Measurements from ENCODE around the gene TOB1.

DNA sequence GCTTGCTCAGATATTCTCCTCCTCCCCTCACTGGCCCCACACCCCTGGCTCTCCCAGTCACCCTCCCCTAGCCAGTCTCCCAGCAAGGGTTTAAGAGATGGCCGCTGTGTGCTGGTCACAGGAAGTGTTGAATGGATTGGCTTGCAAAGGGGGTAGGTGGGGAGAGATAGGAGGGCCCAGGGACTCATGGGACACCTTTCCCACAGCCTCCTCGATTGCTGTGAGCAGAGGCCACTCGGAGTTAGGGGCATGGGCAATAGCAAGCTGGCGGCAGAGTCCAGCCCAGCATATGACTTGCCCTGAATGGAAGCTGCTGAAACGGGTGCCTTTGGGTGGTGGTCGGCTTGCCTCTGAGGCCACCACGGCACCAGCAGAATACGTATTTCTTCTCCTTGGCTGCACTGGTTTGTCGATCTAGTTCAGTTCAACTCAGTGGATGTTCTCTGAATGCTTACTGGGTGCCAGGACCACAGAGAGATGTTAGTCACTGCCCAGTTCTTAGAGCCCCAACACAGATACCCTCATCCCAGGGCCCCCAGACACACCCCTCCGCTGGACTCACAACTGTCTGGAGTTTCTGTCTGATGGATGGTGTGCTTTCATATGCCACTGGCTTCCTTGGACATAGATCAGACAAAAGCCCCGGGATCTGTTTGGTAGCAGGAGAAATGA is 24.7 kb downstream of the TOB1 start:
- TF ChIP-seq, protein P1, sequence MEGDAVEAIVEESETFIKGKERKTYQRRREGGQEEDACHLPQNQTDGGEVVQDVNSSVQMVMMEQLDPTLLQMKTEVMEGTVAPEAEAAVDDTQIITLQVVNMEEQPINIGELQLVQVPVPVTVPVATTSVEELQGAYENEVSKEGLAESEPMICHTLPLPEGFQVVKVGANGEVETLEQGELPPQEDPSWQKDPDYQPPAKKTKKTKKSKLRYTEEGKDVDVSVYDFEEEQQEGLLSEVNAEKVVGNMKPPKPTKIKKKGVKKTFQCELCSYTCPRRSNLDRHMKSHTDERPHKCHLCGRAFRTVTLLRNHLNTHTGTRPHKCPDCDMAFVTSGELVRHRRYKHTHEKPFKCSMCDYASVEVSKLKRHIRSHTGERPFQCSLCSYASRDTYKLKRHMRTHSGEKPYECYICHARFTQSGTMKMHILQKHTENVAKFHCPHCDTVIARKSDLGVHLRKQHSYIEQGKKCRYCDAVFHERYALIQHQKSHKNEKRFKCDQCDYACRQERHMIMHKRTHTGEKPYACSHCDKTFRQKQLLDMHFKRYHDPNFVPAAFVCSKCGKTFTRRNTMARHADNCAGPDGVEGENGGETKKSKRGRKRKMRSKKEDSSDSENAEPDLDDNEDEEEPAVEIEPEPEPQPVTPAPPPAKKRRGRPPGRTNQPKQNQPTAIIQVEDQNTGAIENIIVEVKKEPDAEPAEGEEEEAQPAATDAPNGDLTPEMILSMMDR (IDR thresholded peaks at IDR 0.05), result no peak
- no peak for TF ChIP-seq POLR2A (IDR thresholded peaks at IDR 0.05)
